Mesothelial cell of epicardium (in vitro differentiated cells): ENCODE data around the gene TTLL12. TPM values are rescaled to one million over a fixed set of nuclear protein-coding genes. Genes with fewer than 3 reads are reported as not detected.
A peak's percentile ranks its signal among the peaks of the same experiment; 100 is the strongest.

Experiments used
- DNase-seq, 2 experiments: peaks; one replicate each; pipeline ENCODE4 v3.0.0; 2021; ENCODE audit warnings: low spot score in 2 of 2; ENCODE audit not compliant: unreplicated experiment in 2 of 2
- H3K27ac Mint-ChIP-seq: 2 replicates; pipeline ENCODE4 v1.8.0; 2021; ENCODE audit warnings: mixed read lengths
- H3K27me3 Mint-ChIP-seq: 2 replicates; pipeline ENCODE4 v1.8.0; 2021; ENCODE audit warnings: low read depth, mixed read lengths
- H3K36me3 Mint-ChIP-seq: 2 replicates; pipeline ENCODE4 v1.8.0; 2021; ENCODE audit warnings: mixed read lengths
- H3K4me1 Mint-ChIP-seq: 2 replicates; pipeline ENCODE4 v1.8.0; 2021; ENCODE audit warnings: mixed read lengths
- H3K4me3 Mint-ChIP-seq: 2 replicates; pipeline ENCODE4 v1.8.0; 2021; ENCODE audit warnings: mild to moderate bottlenecking, moderate library complexity, mixed read lengths
- H3K9me3 Mint-ChIP-seq: 2 replicates; pipeline ENCODE4 v1.8.0; 2021; ENCODE audit warnings: mixed read lengths
- total RNA-seq: library from RNA; stranded (reverse); gene quantifications from 3 replicates; pipeline ENCODE4 v1.2.1, GENCODE V29; 2021
- TF ChIP-seq, protein P1 (sequence below): fragments of 200-600 bp; sonication (generic); IDR thresholded peaks from one replicate; pipeline ENCODE4 v1.5.0; 2021; ENCODE audit warnings: antibody characterized with exemption; ENCODE audit not compliant: unreplicated experiment

Gene TTLL12
- total RNA-seq, 1 donor from 2014 or later = 43.5 TPM

GRCh38 chr22:43185860-43186261 lies 1.1 kb downstream of the TTLL12 start:
- DNase-seq = peak in 1 of 2 experiments; percentile 54
- Mint-ChIP-seq H3K27me3 (peaks cover 4% of the 10 kb centered on the region), H3K27ac (peak overlapping the region; percentile 47)

GRCh38 chr22:43183496-43184277 lies 3.2 kb downstream of the TTLL12 start:
- Mint-ChIP-seq H3K27ac (no peak overlapping the region), H3K36me3 (peaks cover 15% of the 10 kb centered on the region), H3K4me3 (peak overlapping the region; percentile 1), H3K9me3 (no peaks in the 10 kb centered on the region), H3K4me1 (peaks cover 18% of the 10 kb centered on the region), H3K27me3 (no peaks in the 10 kb centered on the region)
- TF ChIP-seq, protein P1, sequence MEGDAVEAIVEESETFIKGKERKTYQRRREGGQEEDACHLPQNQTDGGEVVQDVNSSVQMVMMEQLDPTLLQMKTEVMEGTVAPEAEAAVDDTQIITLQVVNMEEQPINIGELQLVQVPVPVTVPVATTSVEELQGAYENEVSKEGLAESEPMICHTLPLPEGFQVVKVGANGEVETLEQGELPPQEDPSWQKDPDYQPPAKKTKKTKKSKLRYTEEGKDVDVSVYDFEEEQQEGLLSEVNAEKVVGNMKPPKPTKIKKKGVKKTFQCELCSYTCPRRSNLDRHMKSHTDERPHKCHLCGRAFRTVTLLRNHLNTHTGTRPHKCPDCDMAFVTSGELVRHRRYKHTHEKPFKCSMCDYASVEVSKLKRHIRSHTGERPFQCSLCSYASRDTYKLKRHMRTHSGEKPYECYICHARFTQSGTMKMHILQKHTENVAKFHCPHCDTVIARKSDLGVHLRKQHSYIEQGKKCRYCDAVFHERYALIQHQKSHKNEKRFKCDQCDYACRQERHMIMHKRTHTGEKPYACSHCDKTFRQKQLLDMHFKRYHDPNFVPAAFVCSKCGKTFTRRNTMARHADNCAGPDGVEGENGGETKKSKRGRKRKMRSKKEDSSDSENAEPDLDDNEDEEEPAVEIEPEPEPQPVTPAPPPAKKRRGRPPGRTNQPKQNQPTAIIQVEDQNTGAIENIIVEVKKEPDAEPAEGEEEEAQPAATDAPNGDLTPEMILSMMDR = no peak
- no peak for DNase-seq

More at GRCh38 chr22:43185860-43186261, 1.1 kb downstream of the TTLL12 start:
- Mint-ChIP-seq H3K4me1 (peaks cover 25% of the 10 kb centered on the region), H3K9me3 (no peaks in the 10 kb centered on the region), H3K36me3 (peaks cover 5% of the 10 kb centered on the region), H3K4me3 (peak overlapping the region; percentile 70)
- TF ChIP-seq, protein P1 = no peak

- TF ChIP-seq, protein P1 = no peak
- Mint-ChIP-seq H3K36me3 (peaks cover 18% of the 10 kb centered on the region), H3K4me1 (peaks cover 14% of the 10 kb centered on the region), H3K27me3 (no peaks in the 10 kb centered on the region), H3K27ac (no peak overlapping the region), H3K4me3 (no peak overlapping the region), H3K9me3 (no peaks in the 10 kb centered on the region)
- no peak for DNase-seq
Observed at GRCh38 chr22:43182726-43183125, 4.2 kb downstream of the TTLL12 start.

GRCh38 chr22:43182118-43182517 lies 4.8 kb downstream of the TTLL12 start:
- TF ChIP-seq, protein P1 = no peak
- no peak overlapping the region for H3K4me3 Mint-ChIP-seq

DNA sequence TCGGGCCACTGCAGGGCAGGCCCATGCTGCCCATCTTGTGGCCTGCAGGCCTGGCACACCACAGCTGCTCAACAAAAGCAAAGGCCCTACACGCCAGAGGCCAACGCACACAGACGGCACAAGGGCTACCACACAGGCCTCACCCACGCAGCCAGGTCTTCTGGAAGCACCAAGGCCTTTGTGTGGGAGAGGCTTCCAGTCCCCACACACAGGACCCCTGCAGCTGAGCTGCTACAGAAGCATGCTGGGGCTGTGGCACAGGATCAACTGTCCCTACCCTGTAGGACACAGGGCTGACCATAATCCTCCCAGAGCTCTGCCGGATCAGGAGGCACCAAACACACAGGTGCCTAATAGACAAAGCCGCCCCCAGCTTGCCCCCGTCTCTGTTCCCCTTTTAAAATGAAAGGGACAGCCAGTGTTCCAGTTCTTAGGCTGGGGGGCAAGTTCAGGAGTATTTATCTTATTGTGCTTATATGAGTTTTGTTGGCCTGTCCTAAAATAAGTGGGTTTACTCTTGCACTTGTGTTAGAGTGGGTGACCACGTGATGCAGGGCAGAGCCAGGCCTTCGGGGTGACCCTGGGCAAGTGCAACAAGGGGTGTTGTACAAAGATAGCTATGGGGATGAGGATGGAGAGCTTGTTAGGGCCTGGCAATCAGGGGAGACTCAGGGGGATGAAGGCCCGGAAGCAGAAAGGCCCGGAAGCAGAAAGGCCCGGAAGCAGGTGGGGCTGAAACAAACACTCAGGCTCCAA lies 5.4 kb downstream of the TTLL12 start:
- TF ChIP-seq, protein P1 = no peak
- peaks cover 23% of the 10 kb centered on the region for H3K36me3 Mint-ChIP-seq
- H3K4me3 Mint-ChIP-seq = no peak overlapping the region
- H3K9me3 Mint-ChIP-seq = no peaks in the 10 kb centered on the region
- no peak for DNase-seq
- H3K4me1 Mint-ChIP-seq = peaks cover 13% of the 10 kb centered on the region
- H3K27me3 Mint-ChIP-seq = no peaks in the 10 kb centered on the region
- H3K27ac Mint-ChIP-seq = no peak overlapping the region

More at GRCh38 chr22:43182118-43182517, 4.8 kb downstream of the TTLL12 start:
- Mint-ChIP-seq H3K9me3 (no peaks in the 10 kb centered on the region), H3K27ac (no peak overlapping the region), H3K4me1 (peaks cover 13% of the 10 kb centered on the region), H3K27me3 (no peaks in the 10 kb centered on the region), H3K36me3 (peaks cover 23% of the 10 kb centered on the region)
- no peak for DNase-seq
